ENCODE results near the gene IFNG.

The IFNG gene

GRCh38 chr12:68135520-68135919 lies 24.0 kb downstream of the IFNG start:
- DNase-seq (ENCODE audit: low read depth), result no peak
- H3K4me3 ChIP-seq (ENCODE audit: low read length), result no peak overlapping the region
- no peak for TF ChIP-seq CTCF (IDR thresholded peaks at IDR 0.05; ENCODE audit: insufficient read depth, low read depth, low read length, missing control alignments)

- H3K4me3 ChIP-seq (ENCODE audit: low read length), result no peak overlapping the region
- no peak for TF ChIP-seq CTCF (IDR thresholded peaks at IDR 0.05; ENCODE audit: insufficient read depth, low read depth, low read length, missing control alignments)
- DNase-seq (ENCODE audit: low read depth), result peak; percentile 89
These were observed 27.6 kb downstream of the IFNG start for GRCh38 chr12:68131867-68132414.

DNA sequence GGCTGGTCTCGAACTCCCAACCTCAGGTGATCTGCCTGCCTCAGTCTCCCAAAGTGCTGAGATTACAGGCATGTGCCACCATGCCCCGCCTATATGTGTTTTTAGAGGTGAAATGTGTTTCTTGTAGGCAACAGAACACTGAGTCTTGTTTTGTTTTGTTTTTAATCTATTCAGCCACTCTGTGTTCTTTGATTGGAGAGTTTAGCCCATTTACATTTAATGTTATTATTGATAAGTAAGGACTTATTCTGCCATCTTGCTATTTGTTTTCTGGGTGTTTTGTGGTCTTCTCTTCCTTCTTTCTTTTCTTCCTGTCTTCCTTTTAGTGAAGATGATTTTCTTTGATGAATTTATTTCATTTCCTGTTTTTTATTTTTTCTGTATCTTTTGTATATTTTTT lies 29.6 kb downstream of the IFNG start:
- no peak for DNase-seq (ENCODE audit: low read depth)
- no peak for TF ChIP-seq CTCF (IDR thresholded peaks at IDR 0.05; ENCODE audit: insufficient read depth, low read depth, low read length, missing control alignments)
- H3K4me3 ChIP-seq (ENCODE audit: low read length), result no peak overlapping the region

DNA sequence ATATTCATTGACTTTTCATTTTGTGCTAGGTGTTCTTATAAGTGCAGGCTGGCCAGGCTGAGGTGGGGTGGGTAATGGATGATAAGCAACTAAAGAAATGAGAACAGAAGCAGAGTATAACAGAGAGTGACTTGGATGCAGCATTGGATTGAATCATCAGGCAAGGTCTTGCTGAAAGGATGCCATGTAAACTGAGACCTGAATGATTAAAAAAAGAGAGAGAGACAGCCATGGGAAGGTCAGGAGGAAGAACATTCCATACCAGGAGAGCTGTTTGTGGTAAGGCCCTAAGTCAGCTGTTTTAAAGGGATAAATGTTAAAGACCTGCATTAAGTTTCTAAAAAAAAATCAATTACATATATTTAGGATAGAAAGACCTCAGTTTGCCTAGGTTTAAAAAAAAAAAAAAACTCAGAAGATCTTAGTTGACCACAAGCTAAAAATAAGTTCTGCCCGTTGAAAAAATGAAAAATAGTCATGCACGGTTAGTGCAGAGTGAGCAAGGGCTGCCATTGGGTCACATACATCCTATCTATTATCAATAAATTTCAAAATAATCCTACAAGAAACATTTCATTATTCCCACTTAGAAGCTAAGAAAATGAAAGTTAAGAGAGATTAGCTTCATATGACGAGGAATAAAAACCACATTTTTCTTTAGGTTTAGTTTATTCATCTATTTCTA lies 37.2 kb downstream of the IFNG start:
- DNase-seq (ENCODE audit: low read depth), result peak; percentile 24
- TF ChIP-seq CTCF (IDR thresholded peaks at IDR 0.05; ENCODE audit: insufficient read depth, low read depth, low read length, missing control alignments), result no peak
- no peak overlapping the region for H3K4me3 ChIP-seq (ENCODE audit: low read length)

- no peak for DNase-seq (ENCODE audit: low read depth)
- H3K4me3 ChIP-seq (ENCODE audit: low read length), result no peak overlapping the region
- no peak for TF ChIP-seq CTCF (IDR thresholded peaks at IDR 0.05; ENCODE audit: insufficient read depth, low read depth, low read length, missing control alignments)
These were observed 38.4 kb downstream of the IFNG start for GRCh38 chr12:68121143-68121542.

- TF ChIP-seq CTCF (IDR thresholded peaks at IDR 0.05; ENCODE audit: insufficient read depth, low read depth, low read length, missing control alignments), result no peak
- H3K4me3 ChIP-seq (ENCODE audit: low read length), result no peak overlapping the region
- DNase-seq (ENCODE audit: low read depth), result peak; percentile 59
These were observed 39.8 kb downstream of the IFNG start for GRCh38 chr12:68119724-68120211.

DNA sequence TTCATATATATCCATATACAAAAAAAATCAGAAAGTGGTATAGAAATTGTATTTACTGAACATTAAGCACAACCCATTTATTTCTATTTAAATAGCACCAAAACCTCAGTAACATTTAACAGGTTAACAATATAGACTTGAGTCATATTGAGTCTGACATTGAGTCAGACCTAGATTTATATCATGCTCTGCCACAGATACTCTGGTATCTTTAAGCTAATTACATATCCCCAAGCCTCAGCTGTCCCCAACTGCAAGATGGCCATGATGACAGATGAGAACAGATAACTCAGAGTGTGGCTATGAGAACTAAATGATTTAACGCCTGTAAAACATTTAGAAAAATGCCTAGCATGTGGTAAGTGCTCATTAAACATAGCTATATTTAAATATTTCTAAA lies 40.3 kb downstream of the IFNG start:
- TF ChIP-seq CTCF (IDR thresholded peaks at IDR 0.05; ENCODE audit: insufficient read depth, low read depth, low read length, missing control alignments), result no peak
- DNase-seq (ENCODE audit: low read depth), result no peak
- no peak overlapping the region for H3K4me3 ChIP-seq (ENCODE audit: low read length)
